ENCODE data around the gene PSAP. TPM values are rescaled to one million over a fixed set of nuclear protein-coding genes. Genes with fewer than 3 reads are reported as not detected.
A peak's percentile ranks its signal among the peaks of the same experiment; 100 is the strongest.
"Not testable (repeated sequence)": the region's sequence is repeated elsewhere in the genome, so short reads cannot be mapped to it uniquely, and the experiment has no call there.

Gene PSAP
- total RNA-seq, 4 donors from 2014 or later, result 757 to 1,009 (median 906) TPM

- 82 to 86% methylated on average over 4 of the region's 4 CpGs for WGBS, 2 donors
These were observed 36.7 kb upstream of the PSAP start for GRCh38 chr10:71887743-71888142.

GRCh38 chr10:71882813-71883659 lies 32.0 kb upstream of the PSAP start:
- no peak for DNase-seq (ENCODE audit: low spot score in 2 of 2)
- H3K27ac ChIP-seq, result peak overlapping the region in 2 of 4 donors; percentile 29 to 52

More at GRCh38 chr10:71887743-71888142, 36.7 kb upstream of the PSAP start:
- no peak for DNase-seq (ENCODE audit: low spot score in 2 of 2)
- no peaks in the 10 kb centered on the region for H3K9me3 ChIP-seq
- no peaks in the 10 kb centered on the region for H3K36me3 ChIP-seq
- peaks cover 0 to 35% (median 16%) of the 10 kb centered on the region in 4 donors for H3K4me1 ChIP-seq
- TF ChIP-seq POLR2A (IDR thresholded peaks at IDR 0.05) (no peak), EP300 (IDR thresholded peaks at IDR 0.05) (no peak)
- TF ChIP-seq, protein P1, sequence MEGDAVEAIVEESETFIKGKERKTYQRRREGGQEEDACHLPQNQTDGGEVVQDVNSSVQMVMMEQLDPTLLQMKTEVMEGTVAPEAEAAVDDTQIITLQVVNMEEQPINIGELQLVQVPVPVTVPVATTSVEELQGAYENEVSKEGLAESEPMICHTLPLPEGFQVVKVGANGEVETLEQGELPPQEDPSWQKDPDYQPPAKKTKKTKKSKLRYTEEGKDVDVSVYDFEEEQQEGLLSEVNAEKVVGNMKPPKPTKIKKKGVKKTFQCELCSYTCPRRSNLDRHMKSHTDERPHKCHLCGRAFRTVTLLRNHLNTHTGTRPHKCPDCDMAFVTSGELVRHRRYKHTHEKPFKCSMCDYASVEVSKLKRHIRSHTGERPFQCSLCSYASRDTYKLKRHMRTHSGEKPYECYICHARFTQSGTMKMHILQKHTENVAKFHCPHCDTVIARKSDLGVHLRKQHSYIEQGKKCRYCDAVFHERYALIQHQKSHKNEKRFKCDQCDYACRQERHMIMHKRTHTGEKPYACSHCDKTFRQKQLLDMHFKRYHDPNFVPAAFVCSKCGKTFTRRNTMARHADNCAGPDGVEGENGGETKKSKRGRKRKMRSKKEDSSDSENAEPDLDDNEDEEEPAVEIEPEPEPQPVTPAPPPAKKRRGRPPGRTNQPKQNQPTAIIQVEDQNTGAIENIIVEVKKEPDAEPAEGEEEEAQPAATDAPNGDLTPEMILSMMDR (IDR thresholded peaks at IDR 0.05), result no peak
- peak overlapping the region in 1 of 4 donors; percentile 66 for H3K4me3 ChIP-seq
- H3K27ac ChIP-seq, result peak overlapping the region; percentile 68 to 93 (median 82)
- no peaks in the 10 kb centered on the region for H3K27me3 ChIP-seq

GRCh38 chr10:71881647-71882355 lies 30.8 kb upstream of the PSAP start:
- Histone ChIP-seq H3K27me3 (no peaks in the 10 kb centered on the region), H3K9me3 (no peaks in the 10 kb centered on the region), H3K4me1 (no peaks in the 10 kb centered on the region), H3K27ac (peak overlapping the region in 2 of 4 donors; percentile 40 to 59), H3K36me3 (no peaks in the 10 kb centered on the region), H3K4me3 (no peak overlapping the region)
- no peak for DNase-seq (ENCODE audit: low spot score in 2 of 2)
- 77 to 84% methylated on average over 9 of the region's 9 CpGs for WGBS, 2 donors
- TF ChIP-seq, protein P1 (IDR thresholded peaks at IDR 0.05), result no peak
- TF ChIP-seq POLR2A (IDR thresholded peaks at IDR 0.05) (no peak), EP300 (IDR thresholded peaks at IDR 0.05) (no peak)

More at GRCh38 chr10:71882813-71883659, 32.0 kb upstream of the PSAP start:
- Histone ChIP-seq H3K4me1 (peaks cover 0 to 4% (median 2%) of the 10 kb centered on the region in 4 donors), H3K36me3 (no peaks in the 10 kb centered on the region), H3K9me3 (no peaks in the 10 kb centered on the region), H3K4me3 (no peak overlapping the region), H3K27me3 (no peaks in the 10 kb centered on the region)
- 51 to 61% methylated on average over 10 of the region's 10 CpGs for WGBS, 2 donors
- TF ChIP-seq POLR2A (IDR thresholded peaks at IDR 0.05), result no peak
- no peak for TF ChIP-seq EP300 (IDR thresholded peaks at IDR 0.05)

- not testable (repeated sequence) for H3K36me3 ChIP-seq; H3K27me3 ChIP-seq; DNase-seq (ENCODE audit: low spot score in 2 of 2); H3K4me3 ChIP-seq; H3K4me1 ChIP-seq; H3K9me3 ChIP-seq
- WGBS, 2 donors, result 78 to 85% methylated on average over 2 of the region's 2 CpGs
- peak overlapping the region in 2 of 4 donors; percentile 40 to 59 for H3K27ac ChIP-seq
These were observed 30.2 kb upstream of the PSAP start for GRCh38 chr10:71881307-71881624.

GRCh38 chr10:71880425-71881306 lies 29.6 kb upstream of the PSAP start:
- no peaks in the 10 kb centered on the region for H3K36me3 ChIP-seq
- WGBS, 2 donors, result 64 to 75% methylated on average over 13 of the region's 13 CpGs
- TF ChIP-seq EP300 (IDR thresholded peaks at IDR 0.05) (peak in 1 of 2 donors; percentile 70), POLR2A (IDR thresholded peaks at IDR 0.05) (no peak)
- H3K27me3 ChIP-seq, result no peaks in the 10 kb centered on the region
- peak overlapping the region in 1 of 4 donors; percentile 59 for H3K27ac ChIP-seq
- H3K4me1 ChIP-seq, result no peaks in the 10 kb centered on the region
- no peak overlapping the region for H3K4me3 ChIP-seq
- H3K9me3 ChIP-seq, result no peaks in the 10 kb centered on the region
- DNase-seq (ENCODE audit: low spot score in 2 of 2), result no peak

GRCh38 chr10:71878327-71879034 lies 27.4 kb upstream of the PSAP start:
- Histone ChIP-seq H3K4me3 (no peak overlapping the region), H3K27me3 (no peaks in the 10 kb centered on the region), H3K9me3 (no peaks in the 10 kb centered on the region), H3K36me3 (no peaks in the 10 kb centered on the region), H3K4me1 (no peaks in the 10 kb centered on the region), H3K27ac (peak overlapping the region in 2 of 4 donors; percentile 24 to 59)
- no peak for TF ChIP-seq POLR2A (IDR thresholded peaks at IDR 0.05)
- no peak for TF ChIP-seq EP300 (IDR thresholded peaks at IDR 0.05)
- TF ChIP-seq, protein P1 (IDR thresholded peaks at IDR 0.05), result no peak
- DNase-seq (ENCODE audit: low spot score in 2 of 2), result no peak
- WGBS, 2 donors, result 41 to 45% methylated on average over 17 to 18 of the region's 18 CpGs

Measured in tibial nerve (tissue), 4 donors.